Measurements from ENCODE around the gene C1RL.
"Not testable (repeated sequence)": the region's sequence is repeated elsewhere in the genome, so short reads cannot be mapped to it uniquely, and the experiment has no call there.

The C1RL gene

DNA sequence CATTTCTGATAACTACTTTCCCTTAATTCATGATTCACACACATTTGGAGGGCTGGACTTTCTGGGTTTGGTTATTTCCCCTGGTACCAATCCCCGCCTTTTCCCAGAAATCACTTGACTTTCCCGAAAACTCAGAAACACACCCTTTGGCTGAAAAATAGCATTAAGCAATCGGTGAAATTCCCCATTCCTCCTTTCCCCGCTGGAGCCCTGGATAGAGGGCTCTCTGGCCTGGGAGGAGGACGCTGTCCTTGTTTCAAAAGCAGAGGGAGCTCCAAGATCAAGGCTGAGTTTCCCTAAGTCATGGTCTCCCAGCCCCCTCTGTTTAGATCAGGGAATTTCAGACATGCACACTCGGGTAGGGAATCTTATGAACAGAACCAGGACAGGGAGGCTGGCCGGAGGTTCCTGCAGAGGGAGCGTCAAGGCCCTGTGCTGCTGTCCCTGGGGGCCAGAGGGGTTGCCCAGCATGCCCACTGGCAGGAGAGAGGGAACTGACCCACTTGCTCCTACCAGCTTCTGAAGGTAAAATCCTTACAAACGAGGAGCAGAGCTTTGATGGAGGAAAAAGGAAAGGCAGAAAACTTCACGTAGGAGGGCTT, 48.6 kb downstream of the C1RL start, which contains the start of gene C1S:
Gene C1S, plus strand, starts transcription at position 366 of the 602 bp plus-strand sequence. CDS start 1,195 bp downstream, outside the sequence.
- DNase-seq (ENCODE audit: low spot score): no peak

DNA sequence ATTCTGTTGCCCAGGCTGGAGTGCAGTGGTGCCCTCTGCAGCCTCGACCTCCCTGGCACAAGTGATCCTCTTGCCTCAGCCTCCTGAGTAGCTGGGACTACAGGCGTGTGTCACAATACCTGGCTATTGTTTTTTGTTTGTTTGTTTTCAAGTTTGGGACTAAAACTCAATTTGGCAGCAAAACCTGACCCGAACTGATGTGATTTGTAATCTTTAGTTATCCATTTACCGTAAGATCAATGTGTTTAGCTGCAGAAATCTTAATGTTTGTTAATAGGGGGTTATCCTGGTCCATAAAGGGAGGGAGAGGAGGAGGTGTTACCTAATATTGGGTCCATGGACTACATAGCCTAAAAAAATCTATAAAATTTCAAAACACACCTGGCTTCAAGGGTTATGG, 49.2 kb downstream of the C1RL start:
- DNase-seq (ENCODE audit: low spot score): no peak

DNA sequence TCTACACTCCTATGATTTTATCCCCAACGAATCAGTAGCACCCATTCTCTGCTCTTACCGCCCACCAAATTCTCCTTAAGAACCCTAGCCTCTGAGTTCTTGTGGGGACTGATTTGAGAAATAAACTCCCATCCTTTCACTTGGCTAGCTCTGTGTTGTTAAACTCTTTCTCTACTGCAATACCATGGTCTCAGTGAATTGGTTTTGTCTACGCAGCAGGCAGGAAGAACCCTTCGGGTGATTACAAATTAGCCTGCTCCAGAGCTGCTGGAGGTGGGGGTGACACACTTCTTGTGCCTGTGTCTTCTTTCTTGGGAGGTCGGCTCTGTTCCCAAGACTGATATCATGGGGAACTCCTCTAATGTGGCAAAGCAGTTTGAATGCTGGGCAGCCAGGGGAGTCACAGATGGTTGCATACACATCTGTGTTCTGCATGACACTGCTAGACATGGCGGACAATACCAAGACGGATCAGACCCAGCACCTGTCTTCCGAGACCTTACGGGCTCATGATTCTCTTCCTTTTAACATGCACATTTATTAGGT, 50.1 kb downstream of the C1RL start:
- DNase-seq (ENCODE audit: low spot score): no peak

DNA sequence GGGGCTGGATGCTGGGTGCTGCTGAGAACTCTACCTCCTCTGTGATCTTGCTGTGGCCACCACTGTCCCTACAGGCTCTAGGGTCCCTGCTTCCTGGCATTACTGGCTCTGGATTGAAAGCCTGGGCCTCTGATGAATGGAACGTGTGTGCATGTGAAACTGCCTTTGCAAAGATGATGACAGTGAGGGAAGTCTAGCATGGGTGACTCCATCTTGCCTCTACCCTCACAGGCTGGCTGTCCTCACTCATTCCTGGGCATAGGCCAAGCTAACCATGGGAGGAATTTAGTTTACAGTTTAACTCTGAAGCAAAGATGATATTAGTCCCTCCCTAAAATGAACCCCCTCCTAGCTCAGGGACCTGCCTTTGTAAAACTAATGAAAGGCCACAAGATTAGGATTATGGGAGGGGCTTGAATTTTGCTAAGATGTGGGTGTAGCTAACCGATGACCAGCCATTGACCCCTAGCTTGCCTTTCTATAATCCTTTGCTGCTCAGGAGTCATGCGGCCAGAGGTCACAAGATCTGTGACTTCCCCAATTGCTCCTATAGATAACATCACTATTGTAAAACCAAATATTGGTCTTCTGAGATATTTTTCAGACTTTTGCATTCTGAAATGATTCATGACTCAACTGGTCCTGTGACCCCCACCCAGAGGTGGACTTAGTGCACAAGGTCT, 50.7 kb downstream of the C1RL start:
- DNase-seq (ENCODE audit: low spot score): no peak

- not testable (repeated sequence) for DNase-seq (ENCODE audit: low spot score)
These were observed 53.3 kb downstream of the C1RL start for GRCh38 chr12:7055736-7056135.

- DNase-seq (ENCODE audit: low spot score): no peak
These were observed 54.1 kb downstream of the C1RL start for GRCh38 chr12:7054925-7055324.

DNA sequence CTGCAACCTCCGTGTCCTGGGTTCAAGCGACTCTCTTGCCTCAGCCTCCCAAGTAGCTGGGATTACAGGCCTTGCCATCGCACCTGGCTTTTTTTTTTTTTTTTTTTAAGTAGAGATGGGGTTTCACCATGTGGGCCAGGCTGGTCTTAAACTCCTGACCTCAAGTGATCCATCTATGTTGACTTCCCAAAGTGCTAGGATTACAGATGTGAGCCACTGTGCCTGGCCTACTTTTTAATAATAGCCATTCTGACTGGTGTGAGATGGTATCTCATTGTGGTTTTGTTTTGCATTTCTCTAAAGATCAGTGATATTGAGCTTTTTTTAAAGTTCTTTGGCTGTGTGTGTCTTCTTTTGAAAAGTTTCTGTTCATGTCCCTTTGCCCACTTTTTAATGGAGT, 59.0 kb downstream of the C1RL start:
- not testable (repeated sequence) for DNase-seq (ENCODE audit: low spot score)

GRCh38 chr12:7049445-7049951, 59.5 kb downstream of the C1RL start:
- DNase-seq (ENCODE audit: low spot score): not testable (repeated sequence)

- no peak for DNase-seq (ENCODE audit: low spot score)
These were observed 61.7 kb downstream of the C1RL start for GRCh38 chr12:7047306-7047705.

GRCh38 chr12:7046383-7047105, 62.5 kb downstream of the C1RL start:
- DNase-seq (ENCODE audit: low spot score): no peak

DNA sequence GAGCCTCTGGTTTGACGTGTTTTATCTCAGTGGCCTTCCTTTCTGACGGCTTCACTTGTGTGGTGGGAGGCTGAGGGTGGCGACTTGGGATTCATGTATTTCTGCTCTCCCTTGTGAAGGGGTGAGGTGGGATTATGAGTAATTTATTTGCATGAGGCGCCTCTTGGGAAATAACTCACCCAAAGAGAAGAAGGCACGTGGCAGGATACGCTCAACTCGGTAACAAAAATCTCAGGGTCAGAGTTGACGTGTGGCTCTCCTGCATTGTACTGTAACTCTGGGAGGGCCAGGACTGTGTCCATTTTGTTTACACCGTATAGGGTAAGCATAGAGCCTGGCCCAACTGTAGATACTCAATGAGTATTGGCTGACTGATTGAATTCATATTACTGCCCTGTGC, 63.1 kb downstream of the C1RL start:
- DNase-seq (ENCODE audit: low spot score): no peak

Data from CD4-positive, alpha-beta T cell treated with Interleukin-2 at 100 ng/mL for 4 hours (primary cell).